Erythroblast (primary cell): ENCODE results near the gene ELK3.

Experiments used
- GATA1 ChIP-seq: IDR thresholded peaks from 2 replicates; pipeline ENCODE4 v1.6.1; 2011; ENCODE audit warnings: low read depth, mild to moderate bottlenecking, control low read depth, low read length, moderate library complexity
- POLR2A ChIP-seq: IDR thresholded peaks from 2 replicates; pipeline ENCODE4 v1.6.1; 2011; ENCODE audit warnings: mild to moderate bottlenecking, low read length

- TF ChIP-seq POLR2A (no peak), GATA1 (no peak)
These were observed 7.4 kb upstream of the ELK3 start for GRCh38 chr12:96186607-96187301.
